ENCODE results near the gene ITPRID1.

ITPRID1 gene

DNA sequence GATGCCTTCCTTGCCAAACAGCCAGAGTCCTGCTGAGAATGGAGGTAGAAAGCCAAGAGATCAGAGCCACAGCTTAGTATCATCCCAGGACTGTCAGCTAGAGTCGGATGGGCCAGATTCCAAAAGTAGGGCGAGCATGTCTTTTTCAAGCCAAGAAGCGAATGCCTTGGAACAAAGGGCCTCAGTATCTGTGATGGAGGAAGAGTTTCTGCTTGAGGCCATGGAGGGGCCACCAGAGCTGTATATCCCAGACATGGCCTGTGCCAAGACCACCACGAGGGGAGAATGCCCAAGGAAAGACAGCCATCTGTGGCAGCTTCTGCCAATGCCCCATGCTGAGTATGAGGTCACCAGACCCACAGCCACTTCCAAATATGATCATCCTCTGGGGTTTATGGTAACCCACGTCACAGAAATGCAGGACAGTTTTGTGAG lies 128.8 kb downstream of the ITPRID1 start:
- Histone ChIP-seq H3K27me3 (ENCODE audit: control insufficient read depth, insufficient read depth, low read length) (no peaks in the 10 kb centered on the region), H3K9ac (ENCODE audit: low read length) (no peak overlapping the region), H3K4me1 (ENCODE audit: control insufficient read depth, low read depth, low read length) (peaks cover 7% of the 10 kb centered on the region), H3K9me3 (ENCODE audit: control insufficient read depth, low read depth, low read length) (no peaks in the 10 kb centered on the region), H3K4me3 (ENCODE audit: low read length) (no peak overlapping the region), H3K27ac (ENCODE audit: low read length) (no peak overlapping the region), H3K36me3 (ENCODE audit: control insufficient read depth, low read depth, low read length) (no peaks in the 10 kb centered on the region)

DNA sequence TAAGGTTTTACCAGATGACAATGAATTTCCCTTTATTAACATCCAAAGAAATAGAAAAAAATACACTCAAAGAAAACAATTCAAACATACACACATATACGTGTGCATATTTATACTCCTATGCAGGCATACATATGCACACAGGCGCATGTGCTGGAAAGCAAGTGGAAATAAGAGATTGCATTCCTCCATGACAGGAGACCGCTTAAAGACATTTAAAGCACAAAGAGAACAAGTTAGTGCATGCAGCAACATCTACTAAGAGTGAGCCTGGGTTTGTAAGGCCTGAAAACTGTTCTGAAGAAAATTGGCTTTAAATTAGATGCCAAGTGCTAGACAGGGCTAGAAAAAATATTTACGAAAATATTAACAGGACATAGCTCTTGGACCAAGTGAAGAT lies 133.1 kb downstream of the ITPRID1 start:
- H3K36me3 ChIP-seq (ENCODE audit: control insufficient read depth, low read depth, low read length): no peaks in the 10 kb centered on the region
- H3K27me3 ChIP-seq (ENCODE audit: control insufficient read depth, insufficient read depth, low read length): no peaks in the 10 kb centered on the region
- no peak overlapping the region for H3K27ac ChIP-seq (ENCODE audit: low read length)
- no peaks in the 10 kb centered on the region for H3K9me3 ChIP-seq (ENCODE audit: control insufficient read depth, low read depth, low read length)
- peaks cover 32% of the 10 kb centered on the region for H3K4me1 ChIP-seq (ENCODE audit: control insufficient read depth, low read depth, low read length)
- no peak overlapping the region for H3K4me3 ChIP-seq (ENCODE audit: low read length)
- H3K9ac ChIP-seq (ENCODE audit: low read length): no peak overlapping the region

GRCh38 chr7:31647511-31647910 lies 133.6 kb downstream of the ITPRID1 start:
- H3K27ac ChIP-seq (ENCODE audit: low read length): no peak overlapping the region
- H3K4me1 ChIP-seq (ENCODE audit: control insufficient read depth, low read depth, low read length): peaks cover 36% of the 10 kb centered on the region
- no peak overlapping the region for H3K4me3 ChIP-seq (ENCODE audit: low read length)
- H3K9ac ChIP-seq (ENCODE audit: low read length): no peak overlapping the region
- no peaks in the 10 kb centered on the region for H3K36me3 ChIP-seq (ENCODE audit: control insufficient read depth, low read depth, low read length)
- H3K27me3 ChIP-seq (ENCODE audit: control insufficient read depth, insufficient read depth, low read length): peaks cover 5% of the 10 kb centered on the region
- H3K9me3 ChIP-seq (ENCODE audit: control insufficient read depth, low read depth, low read length): no peaks in the 10 kb centered on the region

DNA sequence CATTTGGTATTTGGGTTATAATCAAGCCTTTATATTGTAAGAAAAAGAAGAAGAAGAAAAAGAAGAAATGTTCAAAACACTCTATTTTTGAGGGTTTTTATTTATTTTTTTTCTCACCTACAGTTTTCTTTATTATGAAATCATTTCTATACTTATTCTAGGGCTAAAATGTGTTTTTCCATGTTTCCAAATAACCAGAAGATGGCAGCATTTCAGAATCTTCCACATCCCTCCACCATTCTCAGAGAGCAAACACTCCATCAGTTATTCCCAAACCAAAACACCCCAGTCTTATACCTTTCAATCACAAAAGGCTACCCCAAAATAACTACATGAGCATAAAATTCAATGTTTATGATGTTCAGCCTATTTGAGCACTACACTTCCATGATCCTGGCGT lies 134.4 kb downstream of the ITPRID1 start:
- Histone ChIP-seq H3K36me3 (ENCODE audit: control insufficient read depth, low read depth, low read length) (no peaks in the 10 kb centered on the region), H3K27ac (ENCODE audit: low read length) (no peak overlapping the region), H3K9ac (ENCODE audit: low read length) (no peak overlapping the region), H3K27me3 (ENCODE audit: control insufficient read depth, insufficient read depth, low read length) (peaks cover 7% of the 10 kb centered on the region), H3K4me1 (ENCODE audit: control insufficient read depth, low read depth, low read length) (peaks cover 36% of the 10 kb centered on the region), H3K4me3 (ENCODE audit: low read length) (no peak overlapping the region), H3K9me3 (ENCODE audit: control insufficient read depth, low read depth, low read length) (no peaks in the 10 kb centered on the region)

DNA sequence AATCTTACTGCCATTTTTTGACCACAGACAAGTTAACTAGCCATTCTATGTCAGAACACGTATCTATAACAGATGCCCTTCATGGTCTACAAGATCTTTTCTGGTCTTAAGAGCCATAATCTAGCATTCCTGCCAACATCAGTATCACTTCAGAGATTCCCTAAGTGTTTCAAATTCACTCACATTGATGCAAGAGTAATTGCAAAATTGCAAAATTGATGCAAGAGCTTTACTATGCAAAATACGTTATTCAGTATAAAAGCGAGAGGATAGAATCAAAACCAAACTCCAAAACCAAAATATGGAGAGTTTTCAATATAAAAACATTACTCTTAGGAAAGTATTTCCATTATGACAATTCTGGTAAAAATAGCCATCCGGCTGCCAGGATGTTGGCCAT lies 135.0 kb downstream of the ITPRID1 start:
- no peak overlapping the region for H3K9ac ChIP-seq (ENCODE audit: low read length)
- H3K4me3 ChIP-seq (ENCODE audit: low read length): no peak overlapping the region
- peaks cover 36% of the 10 kb centered on the region for H3K4me1 ChIP-seq (ENCODE audit: control insufficient read depth, low read depth, low read length)
- no peaks in the 10 kb centered on the region for H3K36me3 ChIP-seq (ENCODE audit: control insufficient read depth, low read depth, low read length)
- peaks cover 7% of the 10 kb centered on the region for H3K27me3 ChIP-seq (ENCODE audit: control insufficient read depth, insufficient read depth, low read length)
- H3K27ac ChIP-seq (ENCODE audit: low read length): no peak overlapping the region
- no peaks in the 10 kb centered on the region for H3K9me3 ChIP-seq (ENCODE audit: control insufficient read depth, low read depth, low read length)

DNA sequence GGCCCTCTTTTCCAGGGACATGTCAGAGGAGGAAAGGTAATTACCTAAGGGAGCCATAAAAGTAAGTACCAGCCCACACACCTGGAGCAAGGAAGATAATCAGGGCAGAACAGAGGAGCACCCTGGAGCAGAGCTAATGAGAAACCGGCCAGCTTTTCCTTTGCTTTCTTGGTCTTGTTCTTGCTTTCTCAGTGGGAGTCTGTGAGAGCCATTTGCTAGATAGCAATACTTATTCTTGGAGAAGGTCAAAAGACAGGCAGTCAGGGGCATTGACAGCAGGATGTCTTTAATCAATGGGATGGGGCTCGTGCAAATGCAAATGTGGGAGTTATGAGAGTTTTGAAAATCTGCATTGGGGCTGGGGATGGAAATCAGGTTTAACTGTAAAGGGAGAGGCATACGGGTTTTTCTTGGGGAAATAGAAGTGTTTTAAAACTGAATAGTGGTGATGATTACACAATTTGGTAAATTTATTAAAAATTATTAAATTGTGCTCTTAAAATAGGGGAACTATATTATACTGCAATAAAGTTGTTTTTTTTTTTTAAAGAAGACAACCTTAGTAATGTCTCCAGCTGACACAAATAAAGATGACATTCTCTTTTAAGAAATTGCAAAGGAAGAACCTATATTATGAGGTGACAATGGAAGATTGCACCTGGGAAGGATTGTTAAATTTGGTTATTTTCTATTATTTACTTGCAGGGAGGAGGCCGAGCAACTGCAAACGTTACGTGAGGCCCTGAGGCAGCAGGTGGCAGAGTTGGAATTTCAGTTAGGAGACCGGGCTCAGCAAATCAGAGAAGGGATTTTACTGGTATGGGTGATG lies 137.6 kb downstream of the ITPRID1 start:
- Histone ChIP-seq H3K9ac (ENCODE audit: low read length) (no peak overlapping the region), H3K9me3 (ENCODE audit: control insufficient read depth, low read depth, low read length) (no peaks in the 10 kb centered on the region), H3K27me3 (ENCODE audit: control insufficient read depth, insufficient read depth, low read length) (peaks cover 7% of the 10 kb centered on the region), H3K4me1 (ENCODE audit: control insufficient read depth, low read depth, low read length) (peaks cover 34% of the 10 kb centered on the region), H3K36me3 (ENCODE audit: control insufficient read depth, low read depth, low read length) (no peaks in the 10 kb centered on the region), H3K4me3 (ENCODE audit: low read length) (no peak overlapping the region), H3K27ac (ENCODE audit: low read length) (no peak overlapping the region)

DNA sequence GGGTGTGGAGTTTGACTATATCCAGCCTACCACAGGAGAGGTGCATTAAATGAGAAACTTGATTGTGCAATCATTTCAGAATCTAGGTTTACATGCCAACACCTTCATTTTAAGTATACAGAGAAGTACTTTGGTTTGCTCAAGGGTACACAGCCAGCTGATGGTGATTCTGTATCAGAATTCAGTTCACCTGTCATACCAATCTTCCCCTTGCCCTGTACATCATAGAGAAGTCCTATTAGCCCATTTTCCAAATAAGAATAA lies 138.1 kb downstream of the ITPRID1 start:
- Histone ChIP-seq H3K9ac (ENCODE audit: low read length) (no peak overlapping the region), H3K27me3 (ENCODE audit: control insufficient read depth, insufficient read depth, low read length) (peaks cover 7% of the 10 kb centered on the region), H3K4me1 (ENCODE audit: control insufficient read depth, low read depth, low read length) (peaks cover 29% of the 10 kb centered on the region), H3K36me3 (ENCODE audit: control insufficient read depth, low read depth, low read length) (no peaks in the 10 kb centered on the region), H3K27ac (ENCODE audit: low read length) (no peak overlapping the region), H3K9me3 (ENCODE audit: control insufficient read depth, low read depth, low read length) (no peaks in the 10 kb centered on the region), H3K4me3 (ENCODE audit: low read length) (no peak overlapping the region)

DNA sequence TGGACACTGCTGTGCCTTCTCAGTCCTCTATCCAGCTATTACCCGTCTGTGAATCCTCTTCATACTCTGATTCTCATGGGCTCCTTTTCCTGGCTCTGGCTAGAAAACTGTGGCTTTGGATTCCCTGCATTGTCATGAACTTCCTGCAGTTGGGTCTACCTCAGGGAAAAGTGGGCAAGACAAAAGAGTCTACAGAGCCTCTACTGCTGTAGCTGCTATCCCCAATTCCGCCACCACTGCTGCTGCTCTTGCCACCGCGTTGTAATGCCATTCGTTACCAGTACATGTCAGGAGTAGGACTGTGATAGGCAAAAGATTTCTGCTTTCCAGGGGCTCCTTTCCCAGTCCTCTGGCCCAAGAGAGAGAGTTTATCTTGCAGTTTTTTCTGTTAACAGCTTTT lies 149.2 kb downstream of the ITPRID1 start:
- no peaks in the 10 kb centered on the region for H3K36me3 ChIP-seq (ENCODE audit: control insufficient read depth, low read depth, low read length)
- H3K9me3 ChIP-seq (ENCODE audit: control insufficient read depth, low read depth, low read length): no peaks in the 10 kb centered on the region
- peaks cover 6% of the 10 kb centered on the region for H3K4me1 ChIP-seq (ENCODE audit: control insufficient read depth, low read depth, low read length)
- no peak overlapping the region for H3K27ac ChIP-seq (ENCODE audit: low read length)
- H3K4me3 ChIP-seq (ENCODE audit: low read length): no peak overlapping the region
- H3K27me3 ChIP-seq (ENCODE audit: control insufficient read depth, insufficient read depth, low read length): no peaks in the 10 kb centered on the region
- H3K9ac ChIP-seq (ENCODE audit: low read length): no peak overlapping the region

GRCh38 chr7:31664890-31665289 lies 151.0 kb downstream of the ITPRID1 start:
- Histone ChIP-seq H3K27me3 (ENCODE audit: control insufficient read depth, insufficient read depth, low read length) (no peaks in the 10 kb centered on the region), H3K27ac (ENCODE audit: low read length) (no peak overlapping the region), H3K36me3 (ENCODE audit: control insufficient read depth, low read depth, low read length) (no peaks in the 10 kb centered on the region), H3K4me3 (ENCODE audit: low read length) (no peak overlapping the region), H3K9me3 (ENCODE audit: control insufficient read depth, low read depth, low read length) (no peaks in the 10 kb centered on the region), H3K4me1 (ENCODE audit: control insufficient read depth, low read depth, low read length) (peaks cover 7% of the 10 kb centered on the region), H3K9ac (ENCODE audit: low read length) (no peak overlapping the region)

DNA sequence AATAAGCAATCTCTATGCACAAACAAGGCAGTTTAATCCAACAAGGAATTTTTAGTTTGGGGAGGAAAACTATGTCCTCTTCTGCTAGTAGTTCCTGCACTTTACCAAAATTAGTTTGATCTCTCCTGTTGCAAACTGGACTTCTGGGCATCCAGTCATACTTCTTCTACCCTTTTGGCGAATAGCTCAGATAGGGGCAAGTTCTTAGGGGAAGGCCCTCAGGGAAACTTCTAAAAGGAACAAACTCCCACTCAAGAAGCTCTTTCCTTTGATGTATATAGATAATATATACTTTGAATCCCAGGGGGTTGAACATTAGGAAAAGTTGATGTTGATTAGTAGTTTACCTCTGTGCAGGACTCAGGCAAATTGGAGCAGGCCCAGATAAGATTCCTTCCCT lies 151.7 kb downstream of the ITPRID1 start:
- H3K9me3 ChIP-seq (ENCODE audit: control insufficient read depth, low read depth, low read length): no peaks in the 10 kb centered on the region
- peaks cover 7% of the 10 kb centered on the region for H3K4me1 ChIP-seq (ENCODE audit: control insufficient read depth, low read depth, low read length)
- no peaks in the 10 kb centered on the region for H3K27me3 ChIP-seq (ENCODE audit: control insufficient read depth, insufficient read depth, low read length)
- no peaks in the 10 kb centered on the region for H3K36me3 ChIP-seq (ENCODE audit: control insufficient read depth, low read depth, low read length)
- H3K4me3 ChIP-seq (ENCODE audit: low read length): no peak overlapping the region
- no peak overlapping the region for H3K27ac ChIP-seq (ENCODE audit: low read length)
- no peak overlapping the region for H3K9ac ChIP-seq (ENCODE audit: low read length)

DNA sequence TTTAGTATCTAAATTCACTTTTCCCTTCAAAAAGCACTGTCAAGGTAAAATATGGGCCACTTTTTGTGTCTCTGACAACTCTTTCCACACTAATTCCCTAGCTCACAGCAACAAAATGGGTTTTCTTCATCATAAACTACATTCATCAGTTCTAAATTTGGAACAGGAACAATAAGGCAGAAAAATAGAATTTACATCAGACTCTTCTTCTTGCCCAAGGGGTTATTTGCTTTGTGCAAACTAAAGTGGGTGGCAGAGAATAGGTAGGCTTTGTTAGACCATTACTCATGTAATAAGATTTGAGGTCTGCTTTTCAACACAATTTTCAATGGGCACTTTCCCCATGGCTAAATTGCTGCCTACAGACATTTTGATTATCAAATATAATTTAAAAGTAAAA lies 155.6 kb downstream of the ITPRID1 start:
- no peaks in the 10 kb centered on the region for H3K27me3 ChIP-seq (ENCODE audit: control insufficient read depth, insufficient read depth, low read length)
- no peak overlapping the region for H3K9ac ChIP-seq (ENCODE audit: low read length)
- H3K27ac ChIP-seq (ENCODE audit: low read length): no peak overlapping the region
- no peaks in the 10 kb centered on the region for H3K36me3 ChIP-seq (ENCODE audit: control insufficient read depth, low read depth, low read length)
- peaks cover 7% of the 10 kb centered on the region for H3K4me1 ChIP-seq (ENCODE audit: control insufficient read depth, low read depth, low read length)
- H3K4me3 ChIP-seq (ENCODE audit: low read length): no peak overlapping the region
- no peaks in the 10 kb centered on the region for H3K9me3 ChIP-seq (ENCODE audit: control insufficient read depth, low read depth, low read length)

DNA sequence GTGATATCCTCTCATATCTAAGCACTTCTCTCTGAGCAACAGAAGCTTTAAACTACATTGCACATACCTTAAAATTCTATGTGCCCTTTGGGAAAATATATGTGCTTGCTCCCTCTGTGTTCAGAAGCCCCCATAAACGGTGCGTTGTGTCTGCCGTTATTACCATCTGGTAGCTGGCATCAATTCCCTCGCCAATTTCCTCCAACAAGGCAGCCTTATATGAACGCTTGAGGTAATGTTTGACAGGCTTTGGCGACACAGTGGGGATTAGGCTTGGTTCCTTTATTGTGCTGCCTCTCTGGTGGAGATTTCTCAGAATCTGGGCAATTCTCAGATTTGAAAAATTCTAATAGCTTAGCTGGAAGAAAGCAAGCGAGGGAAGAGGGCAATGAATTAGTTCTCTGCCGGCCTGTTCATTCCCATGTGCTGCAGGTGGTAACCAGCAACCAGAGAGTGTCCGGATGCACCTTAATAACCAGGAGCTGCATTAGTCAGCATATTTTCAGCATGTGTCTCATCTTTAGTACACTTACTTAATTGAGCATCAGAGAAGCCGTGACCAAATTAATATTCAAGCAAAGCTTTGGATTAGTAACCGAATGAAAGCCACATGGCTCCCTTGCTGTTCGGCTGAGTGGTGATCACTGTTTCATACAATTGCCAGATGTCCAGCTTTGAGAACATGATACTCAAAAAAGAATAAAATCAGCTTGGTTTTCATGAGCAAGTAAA lies 165.8 kb downstream of the ITPRID1 start:
- Histone ChIP-seq H3K4me3 (ENCODE audit: low read length) (no peak overlapping the region), H3K4me1 (ENCODE audit: control insufficient read depth, low read depth, low read length) (no peaks in the 10 kb centered on the region), H3K27ac (ENCODE audit: low read length) (no peak overlapping the region), H3K36me3 (ENCODE audit: control insufficient read depth, low read depth, low read length) (no peaks in the 10 kb centered on the region), H3K9ac (ENCODE audit: low read length) (no peak overlapping the region), H3K27me3 (ENCODE audit: control insufficient read depth, insufficient read depth, low read length) (no peaks in the 10 kb centered on the region), H3K9me3 (ENCODE audit: control insufficient read depth, low read depth, low read length) (no peaks in the 10 kb centered on the region)
